HG02798 (cell line): ENCODE data around the gene KCND2.
"Not testable (repeated sequence)": the region's sequence is repeated elsewhere in the genome, so short reads cannot be mapped to it uniquely, and the experiment has no call there.

Experiments used
- ATAC-seq: cut with Tn5 transposase; IDR thresholded peaks from one replicate; pipeline ENCODE4 v1.9.1; 2021; ENCODE audit warnings: mild to moderate bottlenecking; ENCODE audit not compliant: unreplicated experiment, poor library complexity

Gene KCND2

GRCh38 chr7:120272701-120273475 lies at the start of gene KCND2:
KCND2 (plus strand) TSS chr7:120273175.
- ATAC-seq: peak; percentile 34

GRCh38 chr7:120226188-120226587 lies 46.8 kb upstream of the KCND2 start:
- ATAC-seq: no peak

- no peak for ATAC-seq
Observed at GRCh38 chr7:120227255-120227654, 45.7 kb upstream of the KCND2 start.

GRCh38 chr7:120229084-120229483 lies 43.9 kb upstream of the KCND2 start:
- no peak for ATAC-seq

- ATAC-seq: peak; percentile 36
Observed at GRCh38 chr7:120233338-120233737, 39.6 kb upstream of the KCND2 start.

- ATAC-seq: not testable (repeated sequence)
Observed at GRCh38 chr7:120240350-120240749, 32.6 kb upstream of the KCND2 start.

- no peak for ATAC-seq
Observed at GRCh38 chr7:120241973-120242372, 31.0 kb upstream of the KCND2 start.

- ATAC-seq: no peak
Observed at GRCh38 chr7:120254845-120255244, 18.1 kb upstream of the KCND2 start.

- no peak for ATAC-seq
Observed at GRCh38 chr7:120256344-120257070, 16.5 kb upstream of the KCND2 start.

- no peak for ATAC-seq
Observed at GRCh38 chr7:120259386-120259785, 13.6 kb upstream of the KCND2 start.

GRCh38 chr7:120260111-120260510 lies 12.9 kb upstream of the KCND2 start:
- ATAC-seq: no peak

- peak; percentile 53 for ATAC-seq
Observed at GRCh38 chr7:120272261-120272660, 714 bp upstream of the KCND2 start.

GRCh38 chr7:120273476-120273975 lies 551 bp downstream of the KCND2 start:
- peak; percentile 69 for ATAC-seq

GRCh38 chr7:120274482-120274881 lies 1.5 kb downstream of the KCND2 start:
- no peak for ATAC-seq

GRCh38 chr7:120274899-120275298 lies 1.9 kb downstream of the KCND2 start:
- no peak for ATAC-seq

GRCh38 chr7:120276720-120277119 lies 3.7 kb downstream of the KCND2 start:
- ATAC-seq: no peak

- ATAC-seq: no peak
Observed at GRCh38 chr7:120278773-120279172, 5.8 kb downstream of the KCND2 start.

GRCh38 chr7:120280743-120281142 lies 7.8 kb downstream of the KCND2 start:
- ATAC-seq: no peak

GRCh38 chr7:120293027-120293426 lies 20.1 kb downstream of the KCND2 start:
- no peak for ATAC-seq

GRCh38 chr7:120302190-120302589 lies 29.2 kb downstream of the KCND2 start:
- ATAC-seq: no peak

GRCh38 chr7:120303105-120303504 lies 30.1 kb downstream of the KCND2 start:
- peak; percentile 59 for ATAC-seq
